ENCODE measurements around the gene OR51V1.
"Not testable (repeated sequence)": the region's sequence is repeated elsewhere in the genome, so short reads cannot be mapped to it uniquely, and the experiment has no call there.

Gene OR51V1

GRCh38 chr11:5164807-5165206 lies 35.7 kb downstream of the OR51V1 start:
- DNase-seq (ENCODE audit: low spot score), result not testable (repeated sequence)

- DNase-seq (ENCODE audit: low spot score), result not testable (repeated sequence)
Measured at GRCh38 chr11:5161045-5161444, 39.4 kb downstream of the OR51V1 start.

- not testable (repeated sequence) for DNase-seq (ENCODE audit: low spot score)
Measured at GRCh38 chr11:5160217-5160616, 40.3 kb downstream of the OR51V1 start.

DNA sequence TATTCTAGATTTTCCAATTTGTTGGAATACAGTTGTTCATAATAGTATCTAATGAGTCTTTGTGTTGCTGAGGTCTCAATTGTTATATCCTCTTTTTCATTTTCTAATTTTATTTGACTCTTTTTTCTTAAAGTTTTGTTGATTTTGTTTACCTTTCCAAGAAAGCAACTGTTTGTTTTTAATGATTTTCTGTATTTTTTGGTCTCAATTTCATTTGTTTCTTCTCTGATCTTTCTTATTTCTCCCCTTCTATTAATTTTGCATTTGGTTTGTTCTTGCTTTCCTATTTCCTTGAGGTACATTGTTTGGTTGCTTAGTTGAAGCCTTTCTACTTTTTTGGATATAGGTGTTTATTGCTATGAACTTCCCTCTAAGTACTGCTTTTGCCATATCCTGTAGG lies 40.7 kb downstream of the OR51V1 start:
- no peak for DNase-seq (ENCODE audit: low spot score)

GRCh38 chr11:5154657-5155056 lies 45.8 kb downstream of the OR51V1 start, which contains the start of gene OR52A1:
TSS of gene OR52A1 (minus strand) at chr11:5154757. CDS start at chr11:5152369, 2,388 bp downstream.
- DNase-seq (ENCODE audit: low spot score), result no peak

DNA sequence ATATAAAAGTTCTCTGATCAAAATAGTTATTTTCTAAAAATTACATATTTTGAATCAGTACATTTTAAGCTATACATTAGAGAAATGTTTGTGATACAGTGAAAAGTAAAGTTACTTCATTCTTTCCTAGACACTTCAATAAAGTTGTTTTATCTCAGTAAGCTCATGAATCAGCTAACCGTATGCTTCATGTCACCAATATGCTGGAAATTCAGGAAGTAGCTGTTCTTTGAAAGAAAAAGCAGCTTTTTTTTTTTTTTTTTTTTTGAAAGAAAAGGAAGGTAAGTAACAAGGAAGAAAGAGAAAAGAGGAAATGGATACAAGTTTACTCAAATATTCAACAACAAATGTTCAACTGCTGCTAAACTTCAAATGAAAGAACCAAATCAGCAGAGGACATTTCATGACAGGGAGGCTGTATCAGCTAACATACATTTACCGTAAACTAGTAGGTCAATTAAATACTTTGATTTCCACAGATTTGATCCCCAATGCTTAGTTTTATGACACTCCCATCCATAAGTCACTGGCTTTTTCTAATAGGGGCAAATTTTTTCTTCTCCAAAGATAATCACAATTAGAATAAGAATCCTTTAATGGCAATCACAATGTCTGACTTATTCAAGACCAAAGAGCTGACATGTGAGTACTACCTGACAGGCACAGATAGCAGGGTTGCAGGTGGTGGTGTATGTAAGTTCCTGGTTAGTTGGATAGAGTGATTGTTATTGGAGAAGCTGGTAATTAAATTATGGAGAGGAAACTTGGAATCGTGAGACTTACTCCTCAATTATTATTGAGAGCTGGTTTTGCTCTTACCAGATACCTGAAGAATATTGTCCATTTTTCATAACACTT lies 46.7 kb downstream of the OR51V1 start:
- DNase-seq (ENCODE audit: low spot score), result no peak

- DNase-seq (ENCODE audit: low spot score), result no peak
Measured at GRCh38 chr11:5151713-5152153, 48.7 kb downstream of the OR51V1 start.
